ENCODE data around the gene MAX. TPM values are rescaled to one million over a fixed set of nuclear protein-coding genes. Genes with fewer than 3 reads are reported as not detected.

Gene MAX
- total RNA-seq, 2 donors from 2014 or later: 73.2 to 79.0 TPM

GRCh38 chr14:65026526-65026925, 75.8 kb downstream of the MAX start:
- intact Hi-C loops (cut with DNase I): loop anchor here (5.0 kb wide), 2 partner anchors 51 to 76 kb away; partner anchors contain the start of gene MAX
- no peak for TF ChIP-seq POLR2AphosphoS5 (IDR thresholded peaks at IDR 0.05)
- TF ChIP-seq POLR2A (IDR thresholded peaks at IDR 0.05): no peak
- no peak for TF ChIP-seq CTCF (IDR thresholded peaks at IDR 0.05)
- H3K36me3 ChIP-seq: no peaks in the 10 kb centered on the region
- 63% methylated on average over 9 of the region's 9 CpGs for WGBS
- H3K4me1 ChIP-seq (replicated peaks): peaks cover 6% of the 10 kb centered on the region
- no peak overlapping the region for H3K4me3 ChIP-seq
- peak overlapping the region; percentile 69 to 81 for H3K27ac ChIP-seq
- DNase-seq (ENCODE audit: low spot score): no peak
- H3K27me3 ChIP-seq (replicated peaks; ENCODE audit: insufficient read depth): no peaks in the 10 kb centered on the region
- no peaks in the 10 kb centered on the region for H3K9me3 ChIP-seq

- no peaks in the 10 kb centered on the region for H3K9me3 ChIP-seq
- DNase-seq (ENCODE audit: low spot score): peak; percentile 46
- H3K4me1 ChIP-seq (replicated peaks): peaks cover 6% of the 10 kb centered on the region
- peak overlapping the region in 1 of 2 donors; percentile 14 for H3K4me3 ChIP-seq
- H3K27me3 ChIP-seq (replicated peaks; ENCODE audit: insufficient read depth): no peaks in the 10 kb centered on the region
- H3K27ac ChIP-seq: peak overlapping the region; percentile 69 to 81
- WGBS: 27% methylated on average over 6 of the region's 6 CpGs
- intact Hi-C loops (cut with DNase I): loop anchor here (5.0 kb wide), 2 partner anchors 51 to 76 kb away; partner anchors contain the start of gene MAX
- no peak for TF ChIP-seq CTCF (IDR thresholded peaks at IDR 0.05)
- TF ChIP-seq POLR2A (IDR thresholded peaks at IDR 0.05): no peak
- TF ChIP-seq POLR2AphosphoS5 (IDR thresholded peaks at IDR 0.05): peak; percentile 67
- H3K36me3 ChIP-seq: no peaks in the 10 kb centered on the region
Measured at GRCh38 chr14:65025818-65026217, 76.5 kb downstream of the MAX start.

Small RNA genes within 50 kb of the gene (microRNA-seq; reads per million reads assigned to microRNA genes)
- not detected for gene MIR4706

Small RNA genes within 50 kb of the gene (small RNA-seq; reads per million reads assigned to genes)
- gene MIR4706 (0 reads per million in 2 donors), gene RNU2-14P (0 to 0.09 reads per million in 2 donors)

Other genes starting within 250 kb of the MAX start
- 1 to 10 TPM; 2.7 to 3.7 TPM for gene SPTB, start 222.6 kb downstream of the MAX start, total RNA-seq
- 10 to 100 TPM; 47.8 to 49.2 TPM for gene CHURC1, start 188.1 kb downstream of the MAX start, total RNA-seq
- 10 to 100 TPM; 18.9 to 55.0 TPM for gene GPX2, start 159.8 kb downstream of the MAX start, total RNA-seq
- gene RAB15, start 130.2 kb downstream of the MAX start, total RNA-seq: 10 to 100 TPM; 10.1 to 17.5 TPM
- 10 to 100 TPM; 23.5 to 46.2 TPM for gene FNTB, start 115.6 kb downstream of the MAX start, total RNA-seq